Gastroesophageal sphincter (tissue), 4 donors: Measurements from ENCODE around the gene RYR3. TPM values are rescaled to one million over a fixed set of nuclear protein-coding genes. Genes with fewer than 3 reads are reported as not detected.

Experiments
- ATAC-seq: fragments of 150-250 bp; one replicate; pipeline ENCODE4 v1.9.1; 2016; ENCODE audit warnings: mild to moderate bottlenecking, moderate library complexity
- H3K27ac ChIP-seq, 4 donors: fragments of 200-600 bp; sonication (generic) in 3 of 4; 1 replicate in 3 of 4; 2 replicates in 1 of 4; pipeline ENCODE4 v1.5.1; 2016 to 2019
- H3K27me3 ChIP-seq: fragments of 200-600 bp; sonication (generic); one replicate; pipeline ENCODE4 v1.5.1; 2019
- H3K36me3 ChIP-seq, 2 donors: fragments of 200-600 bp; sonication (generic); one replicate each; pipeline ENCODE4 v1.5.1; 2019; ENCODE audit warnings: control low read depth in 1 of 2
- H3K4me1 ChIP-seq, 3 donors: fragments of 200-600 bp; sonication (generic); 1 replicate in 2 of 3; 2 replicates in 1 of 3; pipeline ENCODE4 v1.5.1; 2016 to 2019; ENCODE audit warnings: control low read depth in 2 of 3
- H3K4me3 ChIP-seq, 2 donors: fragments of 200-600 bp; sonication (generic); one replicate each; pipeline ENCODE4 v1.5.1; 2019; ENCODE audit warnings: mild to moderate bottlenecking in 1 of 2, moderate library complexity in 1 of 2
- H3K9me3 ChIP-seq, 3 donors: fragments of 200-600 bp; sonication (generic); one replicate each; pipeline ENCODE4 v1.5.1; 2017 to 2019; ENCODE audit warnings: control low read depth in 2 of 3
- EP300 ChIP-seq: sonication (generic); formaldehyde crosslinking; IDR thresholded peaks from one replicate; pipeline ENCODE4 v1.6.1; 2017; ENCODE audit warnings: antibody characterized with exemption, mild to moderate bottlenecking
- POLR2A ChIP-seq, 2 donors: fragments of 450-650 bp; IDR thresholded peaks; one replicate each; pipeline ENCODE4 v1.6.1; 2017; ENCODE audit warnings: antibody characterized with exemption in 2 of 2, mild to moderate bottlenecking in 2 of 2, moderate library complexity in 1 of 2
- POLR2AphosphoS5 ChIP-seq: sonication (generic); formaldehyde crosslinking; IDR thresholded peaks from one replicate; pipeline ENCODE4 v1.6.1; 2017; ENCODE audit warnings: antibody characterized with exemption
- WGBS, 2 donors: methylation state at CpG; one replicate each; pipeline ENCODE4 v1.1.5; 2018; ENCODE audit warnings: low coverage in 1 of 2; 5-methylcytosine and 5-hydroxymethylcytosine counted together
- total RNA-seq, 4 donors: library from RNA; depleted of rRNA; stranded (reverse); fragments of >200 nt; gene quantifications; one replicate each; pipeline ENCODE4 v1.1.0, GENCODE V29; 2016
- TF ChIP-seq, protein P1 (sequence below), 4 experiments: fragments of 200-600 bp in 2 of 4; fragments of 450-650 bp in 2 of 4; sonication (generic) in 1 of 4; IDR thresholded peaks; one replicate each; pipeline ENCODE4 v1.5.1; 2017 to 2019; ENCODE audit warnings: antibody characterized with exemption in 4 of 4, mild to moderate bottlenecking in 2 of 4, moderate library complexity in 2 of 4

The RYR3 gene
- total RNA-seq, 4 donors from 2014 or later, result 3.5 to 10.2 (median 6.2) TPM

DNA sequence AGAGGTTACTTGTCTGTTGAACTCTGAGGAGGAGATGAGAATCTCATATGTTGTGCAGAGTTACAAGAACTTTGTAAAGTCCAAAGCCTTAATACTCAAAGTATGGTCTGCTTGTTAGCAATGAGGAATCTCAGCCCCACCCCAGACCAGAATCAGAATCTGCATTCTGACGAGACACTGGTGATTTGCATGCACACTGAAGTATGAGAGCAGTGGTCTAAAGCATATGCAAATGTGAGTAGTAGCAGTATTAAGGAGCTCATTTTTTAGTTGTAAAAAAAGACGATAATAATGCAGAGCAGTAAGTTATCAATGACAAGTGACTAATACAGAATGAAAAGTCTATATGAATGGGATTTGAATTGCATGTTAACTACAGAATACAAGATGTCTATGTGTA, 327.7 kb downstream of the RYR3 start:
- TF ChIP-seq EP300 (no peak), POLR2A (IDR thresholded peaks at IDR 0.05) (no peak), POLR2AphosphoS5 (no peak)
- TF ChIP-seq, protein P1, sequence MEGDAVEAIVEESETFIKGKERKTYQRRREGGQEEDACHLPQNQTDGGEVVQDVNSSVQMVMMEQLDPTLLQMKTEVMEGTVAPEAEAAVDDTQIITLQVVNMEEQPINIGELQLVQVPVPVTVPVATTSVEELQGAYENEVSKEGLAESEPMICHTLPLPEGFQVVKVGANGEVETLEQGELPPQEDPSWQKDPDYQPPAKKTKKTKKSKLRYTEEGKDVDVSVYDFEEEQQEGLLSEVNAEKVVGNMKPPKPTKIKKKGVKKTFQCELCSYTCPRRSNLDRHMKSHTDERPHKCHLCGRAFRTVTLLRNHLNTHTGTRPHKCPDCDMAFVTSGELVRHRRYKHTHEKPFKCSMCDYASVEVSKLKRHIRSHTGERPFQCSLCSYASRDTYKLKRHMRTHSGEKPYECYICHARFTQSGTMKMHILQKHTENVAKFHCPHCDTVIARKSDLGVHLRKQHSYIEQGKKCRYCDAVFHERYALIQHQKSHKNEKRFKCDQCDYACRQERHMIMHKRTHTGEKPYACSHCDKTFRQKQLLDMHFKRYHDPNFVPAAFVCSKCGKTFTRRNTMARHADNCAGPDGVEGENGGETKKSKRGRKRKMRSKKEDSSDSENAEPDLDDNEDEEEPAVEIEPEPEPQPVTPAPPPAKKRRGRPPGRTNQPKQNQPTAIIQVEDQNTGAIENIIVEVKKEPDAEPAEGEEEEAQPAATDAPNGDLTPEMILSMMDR (IDR thresholded peaks at IDR 0.05), result no peak
- H3K9me3 ChIP-seq, result no peaks in the 10 kb centered on the region
- ATAC-seq, result no peak
- WGBS, 2 donors, result 88 to 89% methylated on average over 2 of the region's 2 CpGs
- H3K36me3 ChIP-seq, result peaks cover 0 to 31% of the 10 kb centered on the region in 2 donors
- H3K27me3 ChIP-seq, result no peaks in the 10 kb centered on the region
- H3K27ac ChIP-seq, result no peak overlapping the region
- no peak overlapping the region for H3K4me3 ChIP-seq
- no peaks in the 10 kb centered on the region for H3K4me1 ChIP-seq

DNA sequence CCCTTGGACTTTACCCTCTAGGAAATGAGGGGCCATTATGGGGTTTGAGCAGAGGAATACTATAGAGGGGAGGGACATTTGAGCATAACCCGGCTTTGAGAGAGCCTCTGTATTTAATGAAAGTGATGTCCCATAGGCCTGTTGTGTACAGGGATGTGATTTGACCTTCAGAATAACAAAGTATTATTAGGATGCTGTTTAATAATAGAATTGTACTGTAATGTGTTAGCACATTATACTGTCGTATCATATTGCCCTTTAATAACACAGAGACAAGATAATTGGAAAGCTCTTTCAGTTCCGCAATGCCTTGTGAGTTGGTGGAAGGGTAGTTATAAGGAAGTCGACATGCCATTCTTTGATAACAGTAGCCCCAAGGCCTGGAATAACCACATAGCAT, 328.3 kb downstream of the RYR3 start:
- Histone ChIP-seq H3K27me3 (no peaks in the 10 kb centered on the region), H3K9me3 (no peaks in the 10 kb centered on the region), H3K36me3 (peaks cover 0 to 28% of the 10 kb centered on the region in 2 donors), H3K4me1 (no peaks in the 10 kb centered on the region), H3K4me3 (no peak overlapping the region), H3K27ac (no peak overlapping the region)
- WGBS, 2 donors, result 76 to 92% methylated on average over 2 to 4 of the region's 4 CpGs
- ATAC-seq, result no peak
- no peak for TF ChIP-seq POLR2AphosphoS5
- no peak for TF ChIP-seq POLR2A (IDR thresholded peaks at IDR 0.05)
- TF ChIP-seq EP300, result no peak
- TF ChIP-seq, protein P1 (IDR thresholded peaks at IDR 0.05), result no peak

DNA sequence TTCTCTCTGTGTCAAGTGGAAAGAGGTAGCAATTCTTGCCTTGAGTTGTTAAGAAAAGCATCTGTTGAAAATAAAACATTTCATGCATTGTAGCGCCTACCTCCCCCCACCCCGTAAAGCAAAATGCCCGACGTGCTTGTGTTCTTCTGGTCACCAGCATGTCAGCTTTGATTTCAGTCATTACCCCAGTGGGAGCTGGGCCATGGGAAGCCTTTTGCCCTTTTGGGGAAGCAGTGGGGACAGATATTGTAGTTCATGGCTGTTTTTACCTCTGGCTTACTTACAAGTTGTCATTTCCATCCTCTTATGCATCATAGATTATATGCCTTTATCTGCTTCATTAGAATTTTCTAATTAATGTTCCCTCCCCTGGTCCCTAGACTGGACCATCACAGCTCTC, 328.7 kb downstream of the RYR3 start:
- Histone ChIP-seq H3K27me3 (no peaks in the 10 kb centered on the region), H3K36me3 (peaks cover 0 to 28% of the 10 kb centered on the region in 2 donors), H3K27ac (no peak overlapping the region), H3K9me3 (no peaks in the 10 kb centered on the region), H3K4me1 (no peaks in the 10 kb centered on the region), H3K4me3 (no peak overlapping the region)
- TF ChIP-seq EP300 (no peak), POLR2AphosphoS5 (no peak), POLR2A (IDR thresholded peaks at IDR 0.05) (no peak)
- TF ChIP-seq, protein P1 (IDR thresholded peaks at IDR 0.05), result no peak
- 100% methylated on average over 2 of the region's 4 CpGs; no CpG with 5 or more reads in 1 of the 2 donors for WGBS, 2 donors
- ATAC-seq, result no peak

DNA sequence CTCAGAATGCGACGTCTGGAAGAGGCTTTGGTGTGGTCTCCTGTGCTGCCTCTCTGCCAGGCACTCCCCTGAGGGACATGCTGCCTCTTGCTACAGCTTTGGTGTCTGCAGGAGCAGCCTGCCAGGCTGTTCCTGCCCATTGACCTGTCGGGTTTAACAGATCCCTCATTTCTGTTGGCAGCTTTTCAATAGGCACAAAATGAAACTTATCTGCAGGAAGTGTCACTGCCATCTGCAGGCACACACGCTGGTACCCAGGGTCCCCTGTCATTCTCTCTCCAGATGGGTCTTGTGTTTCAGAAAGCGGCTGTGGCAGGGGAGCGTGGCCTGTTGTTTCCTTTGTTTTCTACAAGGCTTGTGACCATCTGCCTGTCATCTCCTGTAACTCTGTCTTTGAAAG, 329.2 kb downstream of the RYR3 start:
- Histone ChIP-seq H3K27ac (no peak overlapping the region), H3K27me3 (no peaks in the 10 kb centered on the region), H3K4me3 (no peak overlapping the region), H3K4me1 (no peaks in the 10 kb centered on the region), H3K36me3 (peaks cover 0 to 30% of the 10 kb centered on the region in 2 donors), H3K9me3 (no peaks in the 10 kb centered on the region)
- 40 to 80% methylated on average over 1 to 5 of the region's 6 CpGs for WGBS, 2 donors
- no peak for ATAC-seq
- TF ChIP-seq POLR2AphosphoS5 (no peak), POLR2A (IDR thresholded peaks at IDR 0.05) (no peak), EP300 (no peak)
- TF ChIP-seq, protein P1 (IDR thresholded peaks at IDR 0.05), result no peak

DNA sequence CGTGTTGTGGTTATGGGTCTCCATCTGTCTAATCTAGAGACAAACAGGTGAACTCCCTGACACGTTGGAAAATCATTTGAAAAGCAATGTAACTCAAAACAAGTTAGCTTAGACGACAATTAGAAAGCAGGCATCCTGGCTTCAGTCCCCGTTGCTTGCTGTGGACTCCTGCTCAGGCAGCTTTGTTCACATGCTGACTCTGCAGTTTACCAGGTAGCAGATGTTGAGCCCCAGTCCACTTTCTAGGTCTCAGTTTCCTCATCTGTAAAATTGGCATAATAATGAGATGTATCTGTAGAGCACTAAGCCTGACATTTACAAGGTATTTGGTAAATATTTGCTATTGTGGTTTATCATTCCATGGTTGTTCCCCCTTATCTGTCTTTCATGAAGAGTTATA, 330.3 kb downstream of the RYR3 start:
- H3K27ac ChIP-seq, result no peak overlapping the region
- H3K4me1 ChIP-seq, result no peaks in the 10 kb centered on the region
- H3K36me3 ChIP-seq, result peaks cover 0 to 25% of the 10 kb centered on the region in 2 donors

More for the DNA sequence above, 330.3 kb downstream of the RYR3 start:
- no peak overlapping the region for H3K4me3 ChIP-seq
- TF ChIP-seq POLR2A (IDR thresholded peaks at IDR 0.05), result no peak
- no peak for TF ChIP-seq POLR2AphosphoS5
- WGBS, 2 donors, result 55 to 79% methylated on average over 2 to 4 of the region's 4 CpGs
- ATAC-seq, result no peak
- no peaks in the 10 kb centered on the region for H3K9me3 ChIP-seq
- H3K27me3 ChIP-seq, result no peaks in the 10 kb centered on the region
